PFSK-1 (cell line): Measurements from ENCODE around the gene AP2A2.

Source experiments
- FOXP2 ChIP-seq: optimal IDR thresholded peaks from 2 replicates; pipeline ENCODE3; 2011; ENCODE audit warnings: borderline replicate concordance, control low read depth, inconsistent platforms; ENCODE audit not compliant: insufficient read depth; ENCODE audit errors: extremely low read length, extremely low read depth
- POLR2AphosphoS5 ChIP-seq: IDR thresholded peaks from 2 replicates; pipeline ENCODE4 v1.6.1; 2012; ENCODE audit warnings: low read depth, mild to moderate bottlenecking, control low read depth, low read length, moderate library complexity
- REST ChIP-seq, 2 experiments: IDR thresholded peaks; 2 replicates each; pipeline versions ENCODE4 v1.6.1 to v1.8.0; 2011 to 2012; ENCODE audit warnings: low read depth in 2 of 2, low read length in 2 of 2, control low read depth in 1 of 2, inconsistent platforms in 1 of 2, mild to moderate bottlenecking in 1 of 2, moderate library complexity in 1 of 2; ENCODE audit not compliant: insufficient read depth in 1 of 2
- SIN3A ChIP-seq: IDR thresholded peaks from 2 replicates; pipeline ENCODE4 v1.6.1; 2012; ENCODE audit warnings: mild to moderate bottlenecking, low read length, moderate library complexity, borderline replicate concordance; ENCODE audit not compliant: insufficient read depth
- TAF1 ChIP-seq: IDR thresholded peaks from 2 replicates; pipeline ENCODE4 v1.6.1; 2012; ENCODE audit warnings: low read length, control low read depth, borderline replicate concordance; ENCODE audit not compliant: insufficient read depth

The AP2A2 gene

GRCh38 chr11:1029051-1029450, 103.4 kb downstream of the AP2A2 start:
- no peak for TF ChIP-seq TAF1
- no peak for TF ChIP-seq FOXP2
- no peak for TF ChIP-seq POLR2AphosphoS5
- TF ChIP-seq REST (IDR thresholded peaks at IDR 0.05; ENCODE audit: insufficient read depth in 1 of 2, low read depth in 2 of 2, low read length in 2 of 2) = no peak
- no peak for TF ChIP-seq SIN3A

GRCh38 chr11:1029654-1030053, 104.0 kb downstream of the AP2A2 start:
- TF ChIP-seq TAF1 (no peak), FOXP2 (no peak)

- TF ChIP-seq TAF1 (no peak), POLR2AphosphoS5 (no peak), FOXP2 (no peak), SIN3A (no peak), REST (IDR thresholded peaks at IDR 0.05; ENCODE audit: insufficient read depth in 1 of 2, low read depth in 2 of 2, low read length in 2 of 2) (no peak)
Observed at GRCh38 chr11:1030086-1030485, 104.4 kb downstream of the AP2A2 start.

- no peak for TF ChIP-seq REST (IDR thresholded peaks at IDR 0.05; ENCODE audit: insufficient read depth in 1 of 2, low read depth in 2 of 2, low read length in 2 of 2)
- TF ChIP-seq POLR2AphosphoS5 = no peak
- no peak for TF ChIP-seq TAF1
- TF ChIP-seq SIN3A = no peak
- TF ChIP-seq FOXP2 = no peak
Observed at GRCh38 chr11:1030556-1030955, 104.9 kb downstream of the AP2A2 start.

GRCh38 chr11:1031121-1031899, 105.6 kb downstream of the AP2A2 start:
- TF ChIP-seq SIN3A = no peak
- no peak for TF ChIP-seq REST (IDR thresholded peaks at IDR 0.05; ENCODE audit: insufficient read depth in 1 of 2, low read depth in 2 of 2, low read length in 2 of 2)
- no peak for TF ChIP-seq FOXP2
- no peak for TF ChIP-seq POLR2AphosphoS5
- TF ChIP-seq TAF1 = no peak

- TF ChIP-seq TAF1 (no peak), POLR2AphosphoS5 (no peak), REST (IDR thresholded peaks at IDR 0.05; ENCODE audit: insufficient read depth in 1 of 2, low read depth in 2 of 2, low read length in 2 of 2) (no peak), SIN3A (no peak), FOXP2 (no peak)
Observed at GRCh38 chr11:1032310-1032891, 106.7 kb downstream of the AP2A2 start.
